Upper lobe of right lung (tissue), 1 donor: Measurements from ENCODE around the gene WBP2. TPM values are rescaled to one million over a fixed set of nuclear protein-coding genes. Genes with fewer than 3 reads are reported as not detected.
"Not testable (repeated sequence)": the region's sequence is repeated elsewhere in the genome, so short reads cannot be mapped to it uniquely, and the experiment has no call there.

Experiments used
- ATAC-seq: fragments of 200-7000 bp; cut with Tn5 transposase; one replicate; pipeline ENCODE4 v1.9.1; 2020; ENCODE audit warnings: mild to moderate bottlenecking, moderate library complexity
- DNase-seq: peaks from one replicate; pipeline ENCODE4 v3.0.0-alpha.2; 2020
- H3K27ac ChIP-seq: fragments of 200-600 bp; one replicate; pipeline ENCODE4 v1.8.0; 2022
- H3K27me3 ChIP-seq: fragments of 200-600 bp; one replicate; pipeline ENCODE4 v1.8.0; 2022; ENCODE audit warnings: mild to moderate bottlenecking
- H3K36me3 ChIP-seq: fragments of 200-600 bp; one replicate; pipeline ENCODE4 v1.8.0; 2022
- H3K4me1 ChIP-seq: fragments of 200-600 bp; one replicate; pipeline ENCODE4 v1.8.0; 2022
- H3K4me3 ChIP-seq: fragments of 200-600 bp; one replicate; pipeline ENCODE4 v1.8.0; 2022; ENCODE audit warnings: mild to moderate bottlenecking
- H3K9me3 ChIP-seq: fragments of 200-600 bp; one replicate; pipeline ENCODE4 v1.8.0; 2022
- CTCF ChIP-seq: fragments of 200-600 bp; IDR thresholded peaks from one replicate; pipeline ENCODE4 v1.8.0; 2022; ENCODE audit warnings: antibody characterized with exemption
- intact Hi-C: fragments of 100-400 bp; cut with DNase I; formaldehyde crosslinking; loops from one replicate; pipeline ENCODE4 v1.11.0; 2022
- total RNA-seq: library from RNA; stranded (reverse); fragmentation: NEBNext Ultra II Directional; extraction: Animal tissue kit (Norgen Biotek cat#: 25700); gene quantifications from one replicate; pipeline ENCODE4 v1.2.1, GENCODE V29; 2021
- donor health status: DM: no; HTN: yes; CAD: no; lungs with severe emphysema.

The WBP2 gene
- total RNA-seq, 1 donor from 2014 or later, result 156 TPM

GRCh38 chr17:75814900-75815373 lies 40.2 kb downstream of the WBP2 start:
- Histone ChIP-seq H3K27me3 (no peaks in the 10 kb centered on the region), H3K4me1 (no peaks in the 10 kb centered on the region), H3K36me3 (peaks cover 95% of the 10 kb centered on the region), H3K27ac (no peak overlapping the region), H3K4me3 (no peak overlapping the region), H3K9me3 (no peaks in the 10 kb centered on the region)
- TF ChIP-seq CTCF, result no peak
- ATAC-seq, result no peak
- intact Hi-C loops, result no loop called here
- no peak for DNase-seq

GRCh38 chr17:75814021-75814395 lies 41.1 kb downstream of the WBP2 start:
- H3K27ac ChIP-seq, result no peak overlapping the region
- no peak overlapping the region for H3K4me3 ChIP-seq
- no peak for ATAC-seq
- peaks cover 89% of the 10 kb centered on the region for H3K36me3 ChIP-seq
- no peaks in the 10 kb centered on the region for H3K4me1 ChIP-seq
- DNase-seq, result no peak
- intact Hi-C loops, result no loop called here
- no peak for TF ChIP-seq CTCF
- H3K9me3 ChIP-seq, result no peaks in the 10 kb centered on the region
- no peaks in the 10 kb centered on the region for H3K27me3 ChIP-seq

GRCh38 chr17:75813081-75814020 lies 41.8 kb downstream of the WBP2 start:
- Histone ChIP-seq H3K36me3 (peaks cover 83% of the 10 kb centered on the region), H3K9me3 (no peaks in the 10 kb centered on the region), H3K27ac (no peak overlapping the region), H3K4me1 (no peaks in the 10 kb centered on the region), H3K4me3 (no peak overlapping the region), H3K27me3 (no peaks in the 10 kb centered on the region)
- no peak for TF ChIP-seq CTCF
- DNase-seq, result no peak
- intact Hi-C loops, result no loop called here
- no peak for ATAC-seq

- TF ChIP-seq CTCF, result no peak
- H3K36me3 ChIP-seq, result peaks cover 73% of the 10 kb centered on the region
- H3K4me3 ChIP-seq, result no peak overlapping the region
- intact Hi-C loops, result no loop called here
- DNase-seq (no peak), ATAC-seq (no peak)
- H3K4me1 ChIP-seq, result no peaks in the 10 kb centered on the region
- H3K27ac ChIP-seq, result no peak overlapping the region
- no peaks in the 10 kb centered on the region for H3K9me3 ChIP-seq
- H3K27me3 ChIP-seq, result no peaks in the 10 kb centered on the region
These were observed 42.8 kb downstream of the WBP2 start for GRCh38 chr17:75812096-75813013.

GRCh38 chr17:75811174-75811573 lies 44.0 kb downstream of the WBP2 start:
- peaks cover 61% of the 10 kb centered on the region for H3K36me3 ChIP-seq
- no peak overlapping the region for H3K4me3 ChIP-seq
- no peaks in the 10 kb centered on the region for H3K4me1 ChIP-seq
- intact Hi-C loops, result no loop called here
- no peak for TF ChIP-seq CTCF
- H3K9me3 ChIP-seq, result no peaks in the 10 kb centered on the region
- no peaks in the 10 kb centered on the region for H3K27me3 ChIP-seq
- no peak for DNase-seq
- no peak for ATAC-seq
- H3K27ac ChIP-seq, result no peak overlapping the region

- H3K27me3 ChIP-seq, intact Hi-C loops, H3K4me1 ChIP-seq, ATAC-seq, H3K4me3 ChIP-seq, H3K9me3 ChIP-seq, H3K27ac ChIP-seq, DNase-seq: not testable (repeated sequence)
- H3K36me3 ChIP-seq, result peaks cover 57% of the 10 kb centered on the region
These were observed 44.4 kb downstream of the WBP2 start for GRCh38 chr17:75810756-75811155.
